Fibroblast of lung (primary cell): Measurements from ENCODE around the gene RGPD6.
"Not testable (repeated sequence)": the region's sequence is repeated elsewhere in the genome, so short reads cannot be mapped to it uniquely, and the experiment has no call there.

Experiments used
- EZH2 ChIP-seq: IDR thresholded peaks from 2 replicates; pipeline ENCODE4 v1.5.1; 2012; ENCODE audit warnings: low read length, control low read depth, mild to moderate bottlenecking; ENCODE audit errors: missing control alignments
- TF ChIP-seq, protein P1 (sequence below), 2 donors: IDR thresholded peaks in 1 of 2; conservative IDR thresholded peaks in 1 of 2; 1 replicate in 1 of 2; 2 replicates in 1 of 2; pipeline ENCODE4 v1.5.1; 2011 to 2012; ENCODE audit warnings: low read length in 2 of 2, control low read depth in 1 of 2, inconsistent platforms in 1 of 2, low read depth in 1 of 2, mild to moderate bottlenecking in 1 of 2

GRCh38 chr2:110619326-110619939, 42.4 kb upstream of the RGPD6 start:
- not testable (repeated sequence) for TF ChIP-seq EZH2
- TF ChIP-seq, protein P1, sequence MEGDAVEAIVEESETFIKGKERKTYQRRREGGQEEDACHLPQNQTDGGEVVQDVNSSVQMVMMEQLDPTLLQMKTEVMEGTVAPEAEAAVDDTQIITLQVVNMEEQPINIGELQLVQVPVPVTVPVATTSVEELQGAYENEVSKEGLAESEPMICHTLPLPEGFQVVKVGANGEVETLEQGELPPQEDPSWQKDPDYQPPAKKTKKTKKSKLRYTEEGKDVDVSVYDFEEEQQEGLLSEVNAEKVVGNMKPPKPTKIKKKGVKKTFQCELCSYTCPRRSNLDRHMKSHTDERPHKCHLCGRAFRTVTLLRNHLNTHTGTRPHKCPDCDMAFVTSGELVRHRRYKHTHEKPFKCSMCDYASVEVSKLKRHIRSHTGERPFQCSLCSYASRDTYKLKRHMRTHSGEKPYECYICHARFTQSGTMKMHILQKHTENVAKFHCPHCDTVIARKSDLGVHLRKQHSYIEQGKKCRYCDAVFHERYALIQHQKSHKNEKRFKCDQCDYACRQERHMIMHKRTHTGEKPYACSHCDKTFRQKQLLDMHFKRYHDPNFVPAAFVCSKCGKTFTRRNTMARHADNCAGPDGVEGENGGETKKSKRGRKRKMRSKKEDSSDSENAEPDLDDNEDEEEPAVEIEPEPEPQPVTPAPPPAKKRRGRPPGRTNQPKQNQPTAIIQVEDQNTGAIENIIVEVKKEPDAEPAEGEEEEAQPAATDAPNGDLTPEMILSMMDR (conservative IDR thresholded peaks at IDR 0.05 in 1 of 2, IDR thresholded peaks at IDR 0.05 in 1 of 2; ENCODE audit: low read depth in 1 of 2, low read length in 2 of 2) = not testable (repeated sequence)
